ENCODE data around the gene COX6A2.
"Not testable (repeated sequence)": the region's sequence is repeated elsewhere in the genome, so short reads cannot be mapped to it uniquely, and the experiment has no call there.

COX6A2 gene

GRCh38 chr16:31461921-31462804, 34.0 kb upstream of the COX6A2 start:
- no peak for DNase-seq

- DNase-seq: no peak
Observed at GRCh38 chr16:31461201-31461920, 33.2 kb upstream of the COX6A2 start.

- no peak for DNase-seq
Observed at GRCh38 chr16:31460582-31461002, 32.4 kb upstream of the COX6A2 start.

GRCh38 chr16:31459687-31460581, 31.8 kb upstream of the COX6A2 start:
- peak; percentile 100 for DNase-seq

GRCh38 chr16:31458844-31459686, 30.9 kb upstream of the COX6A2 start, which contains the start of gene ARMC5:
Gene ARMC5 (plus strand): TSS chr16:31459501. CDS start chr16:31459525, 24 bp downstream.
- peak; percentile 98 for DNase-seq

DNA sequence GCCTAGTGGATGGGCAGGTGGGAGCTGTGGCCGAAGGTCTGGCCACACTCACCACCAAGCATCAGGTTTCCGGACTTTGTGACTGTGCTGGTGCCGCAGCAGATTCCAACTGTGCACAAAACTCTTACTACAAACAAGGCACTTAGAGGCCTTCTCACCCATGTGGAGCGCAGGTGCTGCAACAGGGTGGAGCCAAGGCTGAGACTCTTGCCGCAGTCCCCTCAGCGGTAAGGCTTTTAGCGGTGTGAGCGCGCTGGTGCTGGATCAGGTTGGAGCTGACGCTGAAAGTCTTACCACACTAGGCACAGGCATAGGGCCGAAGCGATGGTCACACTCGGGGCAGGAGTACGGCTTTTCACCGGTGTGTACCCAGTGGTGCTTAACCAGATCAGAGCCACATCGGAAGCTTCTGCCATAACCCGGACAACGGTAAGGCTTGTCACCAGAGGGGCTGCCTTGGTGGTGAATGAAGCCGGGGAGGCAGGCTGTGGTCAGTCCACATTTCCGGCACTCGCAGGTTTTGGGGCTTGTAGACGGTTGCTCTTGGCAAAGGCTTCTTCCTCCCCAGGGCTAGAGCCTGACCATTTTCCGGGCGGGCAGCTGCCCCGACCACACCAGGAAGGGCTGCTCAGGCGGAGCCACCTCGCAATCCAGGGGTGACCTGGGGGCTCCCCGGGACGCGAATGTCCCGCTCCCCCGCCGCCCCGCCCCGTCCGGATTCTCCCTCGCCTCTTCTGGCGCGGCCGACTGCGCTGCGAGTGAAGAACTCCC, 30.1 kb upstream of the COX6A2 start:
- peak; percentile 57 for DNase-seq

DNA sequence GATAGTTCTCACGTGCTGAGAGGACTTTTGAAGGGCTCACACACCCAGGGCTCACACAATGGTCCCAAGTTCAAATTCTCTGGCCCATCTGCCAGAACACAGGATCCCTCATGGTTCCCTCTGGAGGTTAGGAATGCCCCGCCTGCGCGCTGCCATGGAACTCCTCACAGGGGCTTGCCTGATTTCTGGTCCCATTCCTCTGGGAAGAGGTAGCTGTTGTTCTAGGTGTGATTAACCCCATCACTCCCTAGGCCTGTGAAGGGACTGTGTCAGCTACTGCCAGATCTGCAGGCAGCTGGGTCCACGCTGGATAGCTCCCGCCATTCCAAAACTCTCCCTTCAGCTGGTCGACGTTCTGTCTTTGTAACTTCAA, 28.8 kb upstream of the COX6A2 start:
- no peak for DNase-seq

- peak; percentile 49 for DNase-seq
Observed at GRCh38 chr16:31455601-31456314, 27.6 kb upstream of the COX6A2 start.

GRCh38 chr16:31453255-31454204, 25.4 kb upstream of the COX6A2 start:
- no peak for DNase-seq

GRCh38 chr16:31452631-31453106, 24.5 kb upstream of the COX6A2 start:
- DNase-seq: no peak

- peak; percentile 39 for DNase-seq
Observed at GRCh38 chr16:31451681-31452351, 23.7 kb upstream of the COX6A2 start.

- DNase-seq: no peak
Observed at GRCh38 chr16:31451201-31451600, 23.0 kb upstream of the COX6A2 start.

GRCh38 chr16:31445931-31446330, 17.8 kb upstream of the COX6A2 start:
- not testable (repeated sequence) for DNase-seq

DNA sequence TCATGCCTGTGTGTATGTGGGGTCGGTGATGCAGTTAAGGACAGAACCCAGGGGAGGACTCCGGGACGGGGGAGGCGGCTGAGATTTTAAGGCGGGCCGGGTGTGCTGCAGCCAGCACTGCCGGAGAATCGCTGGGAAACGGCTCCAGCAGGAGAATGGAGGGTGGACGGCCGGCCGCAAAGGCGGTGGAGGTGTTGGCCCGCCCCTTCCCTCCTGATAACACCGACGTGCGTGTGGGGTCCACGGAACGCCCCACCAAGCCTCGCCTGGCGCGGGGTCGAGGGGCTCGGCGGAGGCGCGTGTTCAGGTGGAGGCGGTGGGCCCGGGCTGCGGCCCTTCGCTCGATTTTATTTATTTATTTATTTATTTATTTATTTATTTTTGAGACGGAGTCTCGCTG, 13.8 kb upstream of the COX6A2 start:
- DNase-seq: no peak

- DNase-seq: no peak
Observed at GRCh38 chr16:31440516-31441184, 12.5 kb upstream of the COX6A2 start.

- no peak for DNase-seq
Observed at GRCh38 chr16:31439519-31439918, 11.4 kb upstream of the COX6A2 start.

DNA sequence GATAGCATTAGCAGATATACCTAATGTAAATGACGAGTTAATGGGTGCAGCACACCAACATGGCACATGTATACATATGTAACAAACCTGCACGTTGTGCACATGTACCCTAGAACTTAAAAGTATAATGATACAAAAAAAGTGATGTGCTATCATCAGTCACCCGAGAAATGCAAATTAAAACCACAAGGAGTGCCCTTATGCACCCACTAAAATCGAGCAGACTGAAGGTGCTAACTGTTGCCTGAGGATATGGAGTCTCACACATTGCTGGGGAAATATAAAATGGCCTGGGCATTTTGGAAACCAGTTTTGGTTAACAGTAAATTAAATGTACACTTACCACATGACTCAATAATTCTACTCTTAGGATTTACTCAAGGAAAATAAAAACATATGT, 10.9 kb upstream of the COX6A2 start:
- DNase-seq: not testable (repeated sequence)

- no peak for DNase-seq
Observed at GRCh38 chr16:31438414-31438813, 10.3 kb upstream of the COX6A2 start.

Measured in stimulated activated CD4-positive, alpha-beta T cell treated with anti-CD3 and anti-CD28 coated beads, Interleukin-15, amount 100 ng/mL, for 24 hours (primary cell).